Ishikawa (cell line): ENCODE results near the gene CC2D2A.

ENCODE experiments used
- CREB1 ChIP-seq: IDR thresholded peaks from 2 replicates; pipeline ENCODE4 v1.6.1; 2012; ENCODE audit warnings: low read depth
- EGR1 ChIP-seq: IDR thresholded peaks from 2 replicates; pipeline ENCODE4 v1.6.1; 2012
- TAF1 ChIP-seq: IDR thresholded peaks from 2 replicates; pipeline ENCODE4 v1.6.1; 2012; ENCODE audit warnings: low read depth, mild to moderate bottlenecking
- TEAD4 ChIP-seq: IDR thresholded peaks from 2 replicates; pipeline ENCODE4 v1.6.1; 2012
- ZBTB7A ChIP-seq: IDR thresholded peaks from 2 replicates; pipeline ENCODE4 v1.6.1; 2012; ENCODE audit warnings: low read depth
- TF ChIP-seq, protein P1 (sequence below): IDR thresholded peaks from 2 replicates; pipeline ENCODE4 v1.6.1; 2012; ENCODE audit warnings: low read depth, mild to moderate bottlenecking

DNA sequence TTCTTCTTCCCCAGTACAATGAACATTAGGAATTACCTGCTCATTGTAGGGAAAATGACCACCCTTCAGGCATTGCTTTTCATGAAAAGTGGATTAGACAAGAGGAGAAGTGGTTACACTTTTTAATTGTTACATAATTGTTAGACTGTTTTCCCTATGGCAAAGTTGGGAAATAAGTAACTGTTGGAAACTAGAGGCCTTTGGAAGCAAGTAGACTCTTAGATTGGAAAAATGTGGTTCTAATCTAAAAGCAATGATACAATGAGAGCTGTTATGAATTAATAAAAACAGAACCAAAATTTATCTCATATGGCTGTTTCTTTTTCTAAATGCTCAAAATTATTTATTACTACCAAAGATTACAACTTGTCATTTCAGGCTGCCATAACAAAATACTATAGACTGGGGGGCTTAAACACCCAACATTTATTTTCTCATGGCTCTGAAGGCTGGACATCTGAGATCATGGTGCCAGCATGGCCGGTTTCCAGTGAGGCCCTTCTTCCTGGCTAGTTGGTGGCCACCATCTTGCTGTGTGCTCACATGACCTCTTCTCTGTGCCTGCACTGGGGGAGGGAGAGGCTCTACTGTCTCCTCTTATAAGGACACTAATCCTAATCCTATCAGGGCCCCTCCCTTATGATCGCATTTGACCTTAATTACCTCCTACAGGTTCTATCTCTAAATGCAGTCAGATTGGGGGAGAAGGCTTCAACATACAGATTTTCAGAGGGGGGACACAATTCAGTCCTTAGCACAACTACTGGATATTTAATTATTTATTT lies 12.5 kb downstream of the CC2D2A start:
- TF ChIP-seq ZBTB7A (no peak), TAF1 (no peak), TEAD4 (no peak), CREB1 (no peak), EGR1 (no peak)
- TF ChIP-seq, protein P1, sequence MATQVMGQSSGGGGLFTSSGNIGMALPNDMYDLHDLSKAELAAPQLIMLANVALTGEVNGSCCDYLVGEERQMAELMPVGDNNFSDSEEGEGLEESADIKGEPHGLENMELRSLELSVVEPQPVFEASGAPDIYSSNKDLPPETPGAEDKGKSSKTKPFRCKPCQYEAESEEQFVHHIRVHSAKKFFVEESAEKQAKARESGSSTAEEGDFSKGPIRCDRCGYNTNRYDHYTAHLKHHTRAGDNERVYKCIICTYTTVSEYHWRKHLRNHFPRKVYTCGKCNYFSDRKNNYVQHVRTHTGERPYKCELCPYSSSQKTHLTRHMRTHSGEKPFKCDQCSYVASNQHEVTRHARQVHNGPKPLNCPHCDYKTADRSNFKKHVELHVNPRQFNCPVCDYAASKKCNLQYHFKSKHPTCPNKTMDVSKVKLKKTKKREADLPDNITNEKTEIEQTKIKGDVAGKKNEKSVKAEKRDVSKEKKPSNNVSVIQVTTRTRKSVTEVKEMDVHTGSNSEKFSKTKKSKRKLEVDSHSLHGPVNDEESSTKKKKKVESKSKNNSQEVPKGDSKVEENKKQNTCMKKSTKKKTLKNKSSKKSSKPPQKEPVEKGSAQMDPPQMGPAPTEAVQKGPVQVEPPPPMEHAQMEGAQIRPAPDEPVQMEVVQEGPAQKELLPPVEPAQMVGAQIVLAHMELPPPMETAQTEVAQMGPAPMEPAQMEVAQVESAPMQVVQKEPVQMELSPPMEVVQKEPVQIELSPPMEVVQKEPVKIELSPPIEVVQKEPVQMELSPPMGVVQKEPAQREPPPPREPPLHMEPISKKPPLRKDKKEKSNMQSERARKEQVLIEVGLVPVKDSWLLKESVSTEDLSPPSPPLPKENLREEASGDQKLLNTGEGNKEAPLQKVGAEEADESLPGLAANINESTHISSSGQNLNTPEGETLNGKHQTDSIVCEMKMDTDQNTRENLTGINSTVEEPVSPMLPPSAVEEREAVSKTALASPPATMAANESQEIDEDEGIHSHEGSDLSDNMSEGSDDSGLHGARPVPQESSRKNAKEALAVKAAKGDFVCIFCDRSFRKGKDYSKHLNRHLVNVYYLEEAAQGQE: no peak
